ENCODE data around the gene NIBAN1.
"Not testable (repeated sequence)": the region's sequence is repeated elsewhere in the genome, so short reads cannot be mapped to it uniquely, and the experiment has no call there.

NIBAN1 gene

DNA sequence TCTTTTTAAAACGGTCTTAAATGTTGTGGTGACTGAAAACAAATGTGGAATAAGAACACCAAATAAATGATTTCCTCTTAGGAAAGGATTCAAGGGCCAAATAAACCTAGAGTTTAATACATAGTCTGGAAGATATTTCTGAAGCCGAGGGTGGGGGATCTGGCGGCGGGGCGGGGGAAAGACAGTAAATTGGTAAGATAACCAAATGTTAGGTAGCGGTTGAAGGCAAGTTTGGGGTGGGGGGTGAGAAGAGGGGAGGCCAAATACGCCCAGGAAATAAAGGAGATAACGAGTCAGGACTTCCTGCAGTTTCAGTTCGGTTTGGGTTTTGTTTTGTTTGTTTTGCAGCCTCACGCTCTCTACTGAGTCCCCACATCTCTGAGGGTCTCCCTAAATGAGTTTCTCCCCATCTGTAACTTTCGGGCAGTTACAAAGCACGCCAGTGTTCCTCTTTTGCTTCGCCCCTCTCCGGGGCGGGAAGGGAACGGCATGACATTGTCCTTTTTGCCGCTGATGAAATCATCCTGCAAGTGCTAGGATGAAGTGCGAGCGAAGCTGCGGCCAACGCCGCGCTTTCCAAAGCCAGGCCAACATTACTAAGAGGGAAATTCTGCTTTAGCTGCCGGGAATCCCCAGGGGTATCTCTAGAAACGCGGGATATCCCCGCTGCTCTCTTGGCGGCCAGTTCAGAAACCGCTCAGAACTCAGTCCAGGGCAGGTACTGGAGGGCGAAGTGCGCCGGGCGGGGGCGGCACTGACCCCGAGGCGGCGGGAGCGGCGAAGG lies 844 bp downstream of the NIBAN1 start:
- peak; percentile 11 for DNase-seq (ENCODE audit: low spot score)

DNA sequence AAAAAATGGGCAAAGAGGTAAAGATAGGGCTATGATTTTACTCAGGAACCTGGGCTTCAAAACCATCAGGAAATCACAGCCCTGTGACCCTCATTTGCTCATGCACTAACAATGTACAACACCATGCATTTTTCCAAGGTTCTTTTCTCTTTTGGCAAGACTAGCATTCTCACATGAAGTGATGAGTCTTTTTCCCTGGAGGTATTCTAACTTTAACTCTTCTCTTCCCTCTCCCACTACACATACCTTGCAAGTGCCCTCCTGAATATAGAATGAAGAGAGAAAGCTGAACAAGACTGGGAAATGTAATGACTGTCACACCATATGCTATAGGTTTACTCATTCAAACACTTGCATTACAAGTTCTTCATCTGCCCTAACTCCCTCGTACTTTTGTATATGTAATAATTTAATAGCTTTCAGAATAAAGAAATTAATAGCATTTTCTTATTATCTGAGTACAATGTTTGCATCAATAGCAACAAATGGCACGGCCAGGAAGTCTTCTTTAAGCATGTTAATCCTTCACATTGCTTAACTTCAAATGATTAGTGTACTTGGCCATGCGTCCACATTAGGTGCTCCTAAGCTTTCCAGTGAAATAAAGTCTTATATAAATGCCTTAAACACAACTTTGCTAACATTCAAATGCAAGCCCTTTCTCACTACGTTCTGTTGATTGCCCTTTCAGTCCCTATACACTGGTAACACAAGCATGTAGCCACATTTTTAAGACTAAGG lies 1.8 kb downstream of the NIBAN1 start:
- DNase-seq (ENCODE audit: low spot score), result no peak

DNA sequence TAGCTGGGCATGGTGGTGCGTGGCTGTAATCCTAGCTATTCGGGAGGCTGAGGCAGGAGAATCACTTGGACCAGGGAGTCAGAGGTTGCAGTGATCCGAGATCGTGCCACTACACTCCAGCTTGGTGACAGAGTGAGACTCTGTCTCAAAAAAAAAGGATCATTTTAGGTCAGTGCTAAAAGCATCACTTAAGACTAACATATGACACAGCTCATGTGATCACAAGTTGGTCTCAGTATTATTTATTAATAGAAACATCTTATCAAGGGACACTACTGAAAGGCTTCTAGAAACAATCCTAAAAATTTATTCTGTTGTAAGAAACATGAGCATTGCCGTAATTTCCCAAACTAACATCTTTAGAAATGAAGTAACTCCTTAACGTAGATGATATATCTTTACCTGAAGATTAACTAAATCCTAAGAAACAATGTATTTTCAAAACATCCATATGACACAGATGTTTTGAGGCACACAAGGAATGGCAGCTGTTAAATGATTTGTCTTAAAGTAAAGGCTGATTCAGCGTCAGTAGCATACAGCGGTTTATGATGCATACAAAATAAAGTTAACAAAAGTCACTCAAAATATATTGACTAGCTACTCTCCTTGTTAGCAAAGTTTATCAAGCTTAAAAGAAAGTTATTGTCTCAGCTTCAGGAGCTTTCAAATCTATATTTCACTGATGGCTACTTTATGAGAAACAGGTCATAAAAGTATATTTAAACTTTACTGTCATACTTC lies 2.6 kb downstream of the NIBAN1 start:
- DNase-seq (ENCODE audit: low spot score), result no peak

DNA sequence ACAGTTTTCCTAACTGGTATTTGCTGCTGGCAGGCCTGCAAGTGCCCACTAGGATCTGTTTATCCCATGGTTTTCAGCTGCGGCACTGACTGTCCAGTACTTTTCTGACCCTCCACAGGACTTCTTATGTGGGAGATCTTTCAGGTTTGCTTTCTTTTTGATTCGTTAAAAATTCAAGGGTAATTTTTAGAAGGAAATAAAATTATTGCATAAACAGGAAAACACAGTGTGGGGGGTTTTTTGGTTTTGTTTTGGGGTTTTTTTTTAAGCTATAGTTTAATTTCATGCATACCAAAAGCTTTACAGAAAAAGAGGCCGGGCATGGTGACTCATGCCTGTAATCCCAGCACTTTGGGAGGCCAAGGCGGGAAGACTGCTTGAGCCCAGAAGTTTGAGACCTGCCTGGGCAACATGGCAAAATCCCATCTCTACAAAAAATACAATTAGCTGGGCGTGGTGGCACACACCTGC lies 3.6 kb downstream of the NIBAN1 start:
- no peak for DNase-seq (ENCODE audit: low spot score)

DNA sequence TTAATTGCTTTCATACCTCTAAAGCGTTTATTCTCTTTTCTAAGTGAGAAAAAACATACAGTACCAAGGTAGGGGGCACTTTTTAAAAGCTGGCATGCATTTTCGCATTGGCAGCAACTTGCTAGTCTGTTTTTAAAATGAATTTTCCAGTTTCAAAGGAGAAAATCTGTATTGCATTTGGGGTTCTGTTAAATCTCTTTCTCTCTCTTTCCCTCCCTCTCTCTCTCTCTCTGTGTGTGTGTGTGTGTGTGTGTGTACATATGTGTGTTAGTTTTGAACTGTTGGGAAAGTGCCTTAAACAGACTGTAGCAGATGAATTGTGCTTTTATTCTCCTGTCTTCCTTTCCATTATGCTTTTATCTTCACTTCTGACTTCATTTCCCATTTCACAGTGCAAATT lies 7.3 kb downstream of the NIBAN1 start:
- DNase-seq (ENCODE audit: low spot score), result no peak

DNA sequence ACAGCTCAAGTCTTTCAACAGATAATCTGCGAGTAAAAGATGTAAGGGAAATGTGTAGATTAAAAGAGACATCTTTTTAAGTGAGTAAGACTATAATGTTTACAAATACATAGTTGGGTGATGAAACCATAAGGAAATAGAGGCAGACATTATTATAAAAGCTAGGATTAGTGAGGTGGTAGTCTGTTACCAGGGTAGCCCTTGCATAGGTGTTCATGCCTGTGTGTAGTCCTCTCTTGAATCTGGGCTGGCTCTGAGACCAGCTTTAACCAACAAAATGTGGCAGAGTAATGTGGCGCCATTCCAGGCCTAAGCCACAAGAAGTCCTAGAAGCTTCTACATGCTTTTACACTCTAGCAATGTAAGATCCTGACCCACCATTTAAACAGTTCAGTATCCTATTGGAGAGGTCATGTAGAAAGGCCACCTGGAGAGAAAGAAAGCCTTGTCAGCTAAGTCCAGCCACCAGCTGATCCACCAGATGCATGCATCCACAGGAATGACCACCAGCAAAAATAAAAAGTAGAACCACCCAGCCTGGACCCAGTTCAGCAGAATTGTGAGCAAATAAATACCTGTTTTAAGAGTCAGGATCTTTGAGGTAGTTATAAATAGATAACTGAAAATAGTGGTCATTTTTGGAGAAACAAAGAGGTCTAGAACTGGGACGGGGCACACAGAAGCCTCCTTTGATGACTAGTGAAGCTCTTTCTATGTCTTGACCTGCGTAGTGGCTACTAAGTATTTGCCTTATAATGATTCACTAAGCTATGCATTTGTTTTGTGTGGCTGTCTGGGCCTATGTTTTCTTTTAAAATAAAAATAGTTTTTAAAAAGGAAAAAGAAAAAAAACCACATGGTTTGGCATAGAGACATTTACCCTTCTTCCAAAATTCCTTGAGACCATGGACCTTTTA lies 8.1 kb downstream of the NIBAN1 start:
- DNase-seq (ENCODE audit: low spot score), result no peak

DNA sequence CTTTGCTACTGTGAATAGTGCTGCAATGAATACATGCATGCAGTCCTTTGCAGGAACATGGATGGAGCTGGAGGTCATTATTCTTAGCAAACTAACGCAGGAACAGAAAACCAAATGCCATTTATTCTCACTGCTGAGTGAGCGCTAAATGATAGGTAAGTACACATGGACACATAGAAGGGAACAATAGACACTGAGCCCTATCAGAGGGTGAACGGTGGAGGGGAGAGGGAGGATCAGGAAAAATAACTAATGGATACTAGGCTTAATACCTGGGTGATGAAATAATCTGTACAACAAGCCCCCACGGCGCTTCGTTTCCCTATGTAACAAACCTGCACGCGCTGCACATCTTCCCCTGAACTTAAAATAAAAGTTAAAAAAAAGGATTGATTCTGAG lies 8.9 kb downstream of the NIBAN1 start:
- DNase-seq (ENCODE audit: low spot score), result no peak

DNA sequence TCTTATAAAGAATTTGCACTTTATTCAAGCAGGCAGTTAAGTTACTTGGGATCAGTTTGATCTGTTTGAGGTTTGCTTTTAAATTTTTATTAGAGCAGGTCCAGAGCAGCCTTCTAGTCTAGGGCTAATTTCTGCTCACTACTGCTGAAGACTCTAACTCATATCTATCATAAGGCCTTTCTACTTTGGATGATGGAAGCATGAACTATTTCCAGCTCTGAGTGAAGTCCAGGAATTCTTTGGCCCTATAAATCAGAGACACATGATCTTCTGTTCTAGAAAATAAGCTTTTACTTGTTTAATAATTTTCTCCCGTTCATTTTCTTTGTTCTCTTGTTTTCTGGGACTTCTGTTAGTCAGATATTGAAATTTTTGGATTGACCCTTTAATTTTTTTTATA lies 14.7 kb downstream of the NIBAN1 start:
- DNase-seq (ENCODE audit: low spot score), result no peak

DNA sequence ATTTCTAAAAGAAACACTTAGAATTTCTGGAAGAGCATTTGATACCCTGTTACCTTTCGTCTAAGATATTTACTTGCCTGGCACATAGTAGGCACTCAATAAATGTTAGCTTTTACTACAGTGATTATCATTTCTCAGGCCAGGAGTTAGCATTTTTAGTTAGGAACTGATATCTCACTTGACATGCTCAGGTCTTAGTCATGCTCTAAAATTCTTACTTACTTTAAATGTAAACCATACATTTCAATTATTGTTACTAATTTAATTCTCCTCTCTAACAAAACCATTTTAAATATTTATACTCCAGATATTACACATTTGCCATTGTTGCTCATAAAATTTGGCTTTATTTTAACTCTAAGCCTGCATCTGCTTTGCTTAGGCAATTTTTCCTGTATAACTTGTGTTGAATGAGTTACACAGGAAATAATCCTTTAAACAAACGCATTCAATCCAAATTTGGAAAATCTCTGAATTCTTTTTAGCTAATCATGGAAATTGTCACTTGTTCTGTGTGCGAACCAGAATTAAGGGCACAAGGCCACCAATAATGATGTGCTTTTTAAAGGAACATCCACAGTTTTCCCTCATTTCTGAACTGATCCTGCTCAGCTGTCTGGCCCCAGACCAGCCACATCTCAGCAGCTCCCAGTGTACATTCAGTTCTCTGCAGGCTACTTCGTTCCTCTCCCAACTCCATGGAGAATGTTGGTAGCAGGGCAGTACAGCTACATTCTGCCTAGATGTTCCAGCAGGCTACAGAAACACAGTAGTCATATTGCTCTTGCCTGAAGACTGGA lies 15.6 kb downstream of the NIBAN1 start:
- no peak for DNase-seq (ENCODE audit: low spot score)

DNA sequence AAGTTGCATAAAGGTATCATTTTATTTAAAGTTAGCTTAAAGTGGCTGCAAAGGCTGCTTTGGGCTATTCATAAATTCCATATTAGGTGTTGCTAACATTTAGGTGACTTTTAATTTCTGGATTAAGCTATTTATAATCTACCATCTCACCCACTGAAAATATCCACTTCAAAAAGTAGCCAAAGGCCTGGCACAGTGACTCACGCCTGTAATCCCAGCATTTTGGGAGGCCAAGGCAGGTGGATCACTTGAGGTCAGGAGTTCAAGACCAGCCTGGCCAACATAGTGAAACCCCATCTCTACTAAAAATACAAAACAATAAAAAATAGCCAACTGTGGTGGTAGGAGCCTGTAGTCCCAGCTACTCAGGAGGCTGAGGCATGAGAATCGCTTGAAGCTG lies 16.4 kb downstream of the NIBAN1 start:
- not testable (repeated sequence) for DNase-seq (ENCODE audit: low spot score)

DNA sequence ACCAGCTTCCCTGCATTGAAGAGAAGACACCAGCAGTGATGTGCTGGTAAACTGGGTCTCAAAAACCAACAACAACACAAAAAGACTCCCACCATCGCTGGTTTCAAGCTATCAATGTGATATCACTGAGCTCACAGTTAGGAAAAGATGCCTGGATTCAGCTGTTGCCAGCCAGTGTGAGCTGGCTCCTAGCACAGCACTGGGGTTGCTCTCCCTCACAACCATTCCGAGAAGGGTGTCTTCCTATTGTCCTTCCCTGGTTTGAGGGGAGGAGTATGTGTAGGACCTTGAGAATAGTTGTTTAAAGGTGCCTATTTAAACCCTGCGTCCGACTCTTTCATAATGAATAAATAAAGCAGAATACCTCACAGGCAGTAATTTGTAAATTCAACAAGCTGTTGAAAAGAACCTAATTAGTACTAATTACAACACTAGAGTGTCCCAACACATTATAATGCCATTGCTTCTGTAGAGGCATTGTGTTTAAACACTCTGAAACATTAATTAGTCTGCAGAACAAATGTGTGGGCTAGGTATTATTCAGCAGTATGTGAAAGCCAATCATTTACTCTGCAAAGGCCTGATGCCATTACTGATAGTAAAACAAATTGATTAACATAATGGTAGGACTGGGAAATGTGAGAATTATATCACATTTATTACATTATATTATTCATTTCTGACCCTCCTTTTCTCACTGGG lies 17.2 kb downstream of the NIBAN1 start:
- DNase-seq (ENCODE audit: low spot score), result no peak

DNA sequence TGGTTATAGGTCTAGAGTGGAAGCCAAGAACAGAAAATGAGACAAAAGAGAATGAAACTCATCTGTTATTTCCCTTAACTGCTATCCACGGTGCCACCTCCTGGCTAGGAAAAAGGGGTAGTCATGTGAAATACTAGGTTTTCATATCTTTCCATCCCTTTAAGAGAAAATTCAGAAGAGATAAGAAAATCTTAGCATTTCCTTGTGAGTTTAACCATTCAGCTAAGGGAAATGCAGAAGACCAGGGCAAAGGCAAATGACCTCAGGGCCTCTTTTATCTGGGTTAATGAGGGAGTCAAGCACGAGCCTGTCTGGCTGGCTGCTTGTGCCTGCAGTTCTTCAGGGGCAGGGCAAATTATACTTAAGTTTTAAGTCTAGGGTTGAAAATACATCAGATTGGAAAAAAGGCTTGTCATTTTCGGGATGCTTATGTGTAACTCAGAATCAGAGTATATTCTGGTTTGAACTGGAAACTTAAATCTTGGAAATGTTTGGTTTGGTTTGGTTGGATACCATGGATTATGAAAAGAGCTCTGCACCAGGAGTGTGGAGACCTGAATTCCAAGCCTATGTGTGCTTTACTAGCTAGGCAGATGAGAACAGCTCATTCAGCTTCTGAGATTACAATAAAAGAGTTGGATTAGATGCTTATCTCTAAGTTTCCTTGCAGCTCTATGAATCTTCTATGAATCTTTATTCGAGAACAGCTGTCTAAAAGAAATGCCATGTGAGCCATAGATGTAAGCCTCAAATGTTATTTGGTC lies 19.9 kb downstream of the NIBAN1 start:
- DNase-seq (ENCODE audit: low spot score), result no peak

DNA sequence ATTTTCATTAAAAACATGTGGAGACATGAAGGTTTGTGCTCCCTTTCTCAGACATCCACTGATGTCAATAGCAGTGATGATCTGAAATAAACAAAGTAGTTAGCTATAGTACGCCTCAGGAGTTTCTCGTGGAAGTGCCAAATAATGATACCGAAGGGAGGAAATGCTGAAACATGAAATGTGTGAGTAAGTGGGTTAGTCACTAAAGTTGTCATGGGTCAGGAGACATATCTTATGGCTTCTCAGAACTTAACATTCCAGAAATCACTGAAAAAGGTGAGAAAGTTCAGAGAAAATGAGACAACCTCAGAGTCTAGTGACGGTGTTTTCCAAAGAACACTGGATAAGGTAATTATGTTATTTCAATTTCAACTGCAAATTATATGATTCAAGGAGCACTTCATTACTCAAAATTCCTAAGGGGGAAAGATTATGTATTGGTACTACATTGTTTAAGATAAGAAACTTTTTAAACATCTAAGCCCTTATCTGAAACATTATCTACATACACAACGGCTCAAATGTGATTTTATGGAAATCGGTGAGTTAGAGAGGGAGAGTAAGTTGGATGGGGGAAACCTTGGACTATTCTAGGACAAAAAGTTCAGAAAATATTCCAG lies 20.6 kb downstream of the NIBAN1 start:
- no peak for DNase-seq (ENCODE audit: low spot score)

DNA sequence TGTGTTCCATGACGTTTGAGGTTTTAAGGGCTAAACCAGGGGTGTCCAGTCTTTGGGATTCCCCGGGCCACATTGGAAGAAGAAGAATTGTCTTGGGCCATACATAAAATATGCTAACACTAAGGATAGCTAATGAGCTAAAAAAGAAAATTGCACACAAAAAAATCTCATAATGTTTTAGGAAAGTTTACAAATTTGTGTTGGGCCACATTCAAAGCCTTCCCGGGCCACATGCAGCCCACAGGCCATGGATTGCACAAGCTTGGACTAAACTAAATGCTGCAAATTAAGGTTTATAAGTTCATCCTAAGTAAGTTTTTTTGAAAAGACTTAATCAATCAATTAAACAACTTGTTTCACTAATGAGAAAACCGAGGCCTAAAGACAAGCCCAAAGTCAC lies 21.9 kb downstream of the NIBAN1 start:
- no peak for DNase-seq (ENCODE audit: low spot score)

DNA sequence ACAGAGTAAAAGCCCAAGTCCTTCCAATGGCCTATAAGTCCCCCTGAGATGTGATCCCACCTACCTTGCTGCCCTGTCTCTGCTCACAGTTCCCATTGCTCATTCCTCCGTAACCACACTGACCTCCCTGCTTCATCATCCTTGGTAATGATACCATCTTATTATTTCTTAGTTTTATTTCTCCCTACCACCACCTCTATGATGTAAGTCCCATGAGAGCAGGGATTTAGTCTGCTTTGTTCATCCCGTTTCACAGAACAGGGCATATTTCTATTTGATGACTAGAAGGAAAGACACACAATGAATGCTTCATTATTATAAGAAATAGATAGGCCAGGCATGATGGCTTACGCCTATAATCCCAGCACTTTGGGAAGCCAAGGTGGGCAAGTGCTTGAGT lies 22.5 kb downstream of the NIBAN1 start:
- DNase-seq (ENCODE audit: low spot score), result no peak

DNA sequence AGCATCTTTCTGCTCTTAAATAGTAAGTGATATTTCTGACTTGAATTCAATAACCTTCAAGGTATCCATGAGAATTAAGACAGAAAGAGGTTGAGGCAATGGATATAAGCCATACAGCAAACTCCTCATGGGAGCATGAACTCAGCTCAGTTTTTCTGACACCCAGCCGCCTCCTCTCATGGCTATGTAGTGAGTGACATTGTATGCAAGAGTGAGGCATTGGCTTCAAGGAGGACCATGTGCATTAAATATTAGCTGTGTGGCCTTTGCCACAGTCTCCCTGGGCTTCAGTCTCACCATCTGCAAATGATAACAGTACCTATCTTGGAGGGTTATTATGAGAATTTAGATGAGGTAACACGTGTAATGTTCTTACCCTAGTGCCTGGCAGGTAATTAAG lies 23.4 kb downstream of the NIBAN1 start:
- no peak for DNase-seq (ENCODE audit: low spot score)

DNA sequence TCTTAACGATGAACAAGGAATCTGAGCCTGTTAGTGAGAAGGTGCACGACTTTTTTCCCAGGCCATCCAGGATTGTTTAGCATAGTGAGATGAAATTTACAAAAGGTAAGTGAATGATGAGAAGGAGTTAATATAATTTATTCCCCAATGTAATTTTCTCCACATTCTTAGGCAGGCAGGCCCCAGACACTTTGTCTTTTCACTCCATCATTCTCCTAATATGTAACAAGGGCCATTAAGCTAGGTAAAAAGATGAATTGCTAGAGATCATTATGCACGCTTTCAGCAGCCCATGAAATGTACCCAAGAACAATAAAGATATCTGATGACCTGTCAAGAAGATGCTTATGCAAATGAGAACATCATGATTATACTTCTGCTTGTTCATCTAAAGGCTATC lies 24.1 kb downstream of the NIBAN1 start:
- DNase-seq (ENCODE audit: low spot score), result no peak

DNA sequence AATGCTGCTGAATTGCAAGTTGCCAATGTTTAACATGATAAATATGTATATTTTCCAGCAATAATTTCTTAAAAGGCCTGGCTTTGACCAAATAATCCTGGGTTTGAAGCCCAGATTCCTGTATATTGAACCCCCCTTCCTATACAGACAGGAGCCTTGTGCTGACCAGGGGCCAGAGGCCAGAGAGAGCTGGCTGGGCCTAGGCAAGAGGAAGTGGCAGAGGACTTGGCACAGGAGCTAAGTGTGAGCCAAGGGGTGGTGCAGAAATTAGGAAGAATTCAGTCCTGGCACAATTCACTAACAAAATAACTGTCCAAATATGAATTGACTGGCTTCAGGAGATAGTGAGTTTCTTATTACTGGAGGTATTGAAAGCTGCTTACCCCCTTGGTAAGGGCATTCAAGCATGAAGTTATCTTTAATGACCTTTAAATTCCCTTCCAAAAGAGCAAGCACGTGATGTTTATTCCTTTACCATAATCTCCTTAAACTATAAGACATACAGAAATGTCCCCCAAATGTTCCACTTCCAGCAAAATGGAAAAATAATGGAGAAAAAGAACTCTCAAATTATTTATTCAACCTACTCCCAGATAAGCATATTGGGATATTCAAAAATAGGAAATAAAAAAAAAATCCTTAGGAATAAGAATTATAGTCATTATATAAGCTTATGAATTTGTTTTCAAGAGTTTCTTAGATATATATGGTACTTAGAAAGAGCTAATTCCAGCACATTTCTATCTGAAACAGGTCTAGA lies 26.6 kb downstream of the NIBAN1 start:
- peak; percentile 10 for DNase-seq (ENCODE audit: low spot score)
